GM21825 (cell line): ENCODE measurements around the gene POLR2F.
"Not testable (repeated sequence)": the region's sequence is repeated elsewhere in the genome, so short reads cannot be mapped to it uniquely, and the experiment has no call there.

Experiments
- ATAC-seq: cut with Tn5 transposase; IDR thresholded peaks from one replicate; pipeline ENCODE4 v1.9.1; 2021; ENCODE audit warnings: mild to moderate bottlenecking, moderate library complexity; ENCODE audit not compliant: unreplicated experiment

The POLR2F gene

DNA sequence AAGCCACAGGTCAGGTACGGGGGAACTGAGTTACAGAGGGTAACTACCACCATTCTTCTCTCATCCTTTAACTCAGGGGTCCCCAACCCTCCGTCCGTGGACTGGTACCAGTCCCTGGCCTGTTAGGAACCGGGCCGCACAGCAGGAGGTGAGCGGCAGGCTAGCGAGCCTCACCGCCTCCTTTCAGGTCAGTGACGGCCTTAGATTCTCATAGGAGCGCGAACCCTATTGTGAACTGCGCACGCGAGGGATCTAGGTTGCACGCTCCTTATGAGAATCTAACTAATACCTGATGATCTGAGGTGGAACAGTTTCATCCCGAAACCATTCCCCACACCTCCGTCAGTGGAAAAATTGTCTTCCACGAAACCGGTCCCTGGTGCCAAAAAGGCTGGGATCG, 870 bp upstream of the POLR2F start:
- ATAC-seq = not testable (repeated sequence)

DNA sequence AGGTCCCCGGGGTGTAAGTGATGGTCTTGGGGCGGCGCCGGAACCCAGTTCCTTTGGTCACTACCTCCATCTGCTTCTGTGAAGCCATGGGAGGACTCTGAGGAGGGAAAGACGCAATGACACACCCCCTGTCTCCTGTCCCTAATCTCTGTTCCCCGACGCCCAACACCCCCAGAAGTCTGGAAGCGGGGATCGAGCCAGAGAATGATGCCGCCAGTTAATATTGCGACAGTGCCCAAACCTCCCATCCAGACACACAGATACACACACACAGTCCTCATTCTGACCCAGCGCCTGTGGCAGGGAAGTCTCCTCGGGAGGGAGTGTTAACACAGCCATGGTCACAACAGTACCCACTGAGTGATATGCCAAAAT, 450 bp upstream of the POLR2F start:
- ATAC-seq = no peak

DNA sequence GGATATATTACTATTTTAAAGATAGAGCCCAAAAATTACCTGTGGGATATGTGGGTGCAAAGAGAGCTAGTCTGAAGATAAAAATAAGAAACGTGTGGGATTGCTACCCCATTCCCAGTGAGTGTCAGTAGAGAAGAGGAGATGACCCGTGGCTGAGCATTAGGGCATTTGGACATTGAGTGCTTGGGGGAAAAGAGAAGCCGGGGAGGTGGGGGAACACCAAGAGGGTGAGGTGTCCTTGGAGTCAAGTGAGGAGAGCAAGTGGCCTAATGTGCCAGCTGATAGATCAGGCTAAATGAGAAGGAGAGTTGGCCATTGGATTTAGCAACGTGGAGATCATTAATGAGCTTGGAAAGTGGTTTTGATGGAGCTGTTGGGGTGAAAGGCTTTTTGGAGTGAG, 1.2 kb downstream of the POLR2F start:
- no peak for ATAC-seq

DNA sequence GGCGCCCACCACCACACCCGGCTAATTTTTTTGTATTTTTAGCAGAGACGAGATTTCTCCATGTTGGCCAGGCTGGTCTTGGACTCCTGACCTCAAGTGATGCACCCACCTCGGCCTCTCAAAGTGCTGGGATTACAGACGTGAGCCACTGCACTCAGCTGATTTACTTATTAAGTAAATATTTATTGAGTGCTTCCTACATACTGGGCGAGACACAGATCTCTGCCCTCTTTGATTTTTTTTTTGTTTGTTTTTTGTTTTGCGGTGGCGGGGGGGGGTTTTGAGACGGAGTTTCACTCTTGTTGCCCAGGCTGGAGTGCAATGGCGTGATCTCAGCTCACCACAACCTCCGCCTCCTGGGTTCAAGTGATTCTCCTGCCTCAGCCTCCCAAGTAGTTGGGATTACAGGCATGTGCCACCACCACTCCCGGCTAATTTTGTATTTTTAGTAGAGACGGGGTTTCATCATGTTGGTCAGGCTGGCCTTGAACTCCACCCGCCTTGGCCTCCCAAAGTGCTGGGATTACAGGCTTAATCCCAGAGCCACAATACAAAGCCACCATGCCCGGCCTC, 2.4 kb downstream of the POLR2F start:
- ATAC-seq = not testable (repeated sequence)

DNA sequence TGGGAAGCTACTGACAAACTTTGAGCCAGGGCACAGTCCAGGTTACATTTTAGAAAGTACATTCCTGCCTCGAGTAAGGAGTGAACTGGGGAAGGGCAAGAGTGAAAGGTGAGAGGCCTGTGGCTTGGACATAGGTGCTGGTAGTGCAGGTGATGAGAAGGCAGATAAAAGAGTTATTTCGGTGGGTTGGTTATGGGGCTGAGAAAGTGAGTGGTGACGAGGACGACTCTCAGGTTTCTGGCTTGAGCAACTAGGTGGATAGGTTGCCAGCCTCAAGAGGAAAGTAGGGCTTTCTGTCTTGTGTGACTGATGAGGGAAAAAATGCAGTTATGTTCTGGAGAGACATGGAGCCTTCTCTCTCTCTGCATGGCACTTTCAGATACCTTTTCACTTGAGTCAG, 3.7 kb downstream of the POLR2F start:
- no peak for ATAC-seq

DNA sequence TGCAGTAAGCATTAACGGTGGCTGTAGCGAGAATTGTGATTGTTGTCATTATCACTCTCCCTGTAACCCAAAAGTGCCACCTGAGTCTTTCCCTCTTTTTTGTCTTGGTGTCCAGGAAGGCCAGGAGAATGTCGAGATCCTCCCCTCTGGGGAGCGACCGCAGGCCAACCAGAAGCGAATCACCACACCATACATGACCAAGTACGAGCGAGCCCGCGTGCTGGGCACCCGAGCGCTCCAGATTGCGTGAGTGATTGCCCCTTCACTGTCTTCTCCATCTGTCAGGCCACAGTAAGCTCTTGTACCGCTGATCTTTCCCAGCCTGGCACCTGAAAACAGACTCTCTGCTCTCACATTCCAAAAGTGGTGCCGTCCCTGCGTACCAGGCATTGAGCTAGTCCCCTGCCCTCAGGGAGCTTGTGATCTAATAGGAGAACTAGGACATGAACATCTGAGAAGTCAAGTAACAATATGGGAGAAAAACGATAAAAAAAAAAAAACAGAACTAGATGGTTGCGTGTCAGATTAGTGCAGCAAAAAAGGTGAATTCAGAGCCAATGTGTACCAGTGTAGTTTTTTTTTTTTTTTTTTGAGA, 5.8 kb downstream of the POLR2F start:
- no peak for ATAC-seq

DNA sequence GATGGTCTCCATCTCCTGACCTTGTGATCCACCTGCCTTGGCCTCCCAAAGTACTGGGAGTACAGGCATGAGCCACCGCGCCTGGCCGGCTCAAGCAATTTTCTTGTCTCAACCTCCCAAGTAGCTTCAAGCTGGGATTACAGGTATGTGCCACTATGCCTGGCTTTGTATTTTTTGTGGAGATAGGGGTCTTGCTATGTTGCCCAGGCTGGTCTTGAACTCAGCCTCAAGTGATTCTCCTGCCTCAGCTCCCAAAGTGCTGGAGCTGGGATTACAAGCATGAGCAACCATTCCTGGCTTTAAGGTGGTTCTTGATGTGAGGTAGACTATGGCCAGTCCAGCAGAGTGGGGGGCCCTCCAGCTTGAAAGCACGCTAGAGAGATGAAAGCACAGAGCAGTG, 7.6 kb downstream of the POLR2F start:
- no peak for ATAC-seq

DNA sequence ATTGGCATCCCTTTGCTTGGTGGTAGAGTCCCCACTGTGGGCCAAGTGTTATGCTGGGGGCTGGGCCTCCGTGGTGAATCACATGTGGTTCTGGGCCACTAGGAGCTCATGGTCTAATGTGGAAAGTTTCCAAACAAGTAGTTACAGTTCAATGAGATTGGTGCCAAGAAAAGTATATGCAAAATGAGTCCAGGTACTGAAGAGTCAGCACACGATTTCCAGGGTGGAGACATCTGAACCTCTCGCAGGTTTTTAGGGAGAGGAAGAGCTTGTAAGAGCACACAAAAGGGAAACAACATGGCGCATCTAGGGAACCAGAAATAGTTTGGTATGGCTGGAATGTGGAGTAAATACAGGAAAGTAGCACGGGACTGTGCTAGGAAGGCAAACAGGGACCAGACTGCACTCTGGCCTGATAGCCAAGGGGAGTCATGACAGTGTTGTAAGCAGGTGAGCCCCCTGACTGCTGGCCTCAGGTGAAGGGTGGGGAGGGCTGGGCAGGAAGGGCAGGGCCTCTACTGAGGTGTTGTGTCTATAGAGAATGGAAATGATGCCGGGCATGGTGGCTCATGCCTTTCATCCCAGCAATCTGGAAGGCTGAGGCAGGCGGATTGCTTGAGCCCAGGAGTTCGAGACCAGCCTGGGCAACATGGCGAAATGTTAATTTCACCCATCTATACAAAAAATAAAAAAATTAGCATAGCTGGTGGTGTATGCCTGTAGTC, 12.6 kb downstream of the POLR2F start:
- ATAC-seq = no peak

DNA sequence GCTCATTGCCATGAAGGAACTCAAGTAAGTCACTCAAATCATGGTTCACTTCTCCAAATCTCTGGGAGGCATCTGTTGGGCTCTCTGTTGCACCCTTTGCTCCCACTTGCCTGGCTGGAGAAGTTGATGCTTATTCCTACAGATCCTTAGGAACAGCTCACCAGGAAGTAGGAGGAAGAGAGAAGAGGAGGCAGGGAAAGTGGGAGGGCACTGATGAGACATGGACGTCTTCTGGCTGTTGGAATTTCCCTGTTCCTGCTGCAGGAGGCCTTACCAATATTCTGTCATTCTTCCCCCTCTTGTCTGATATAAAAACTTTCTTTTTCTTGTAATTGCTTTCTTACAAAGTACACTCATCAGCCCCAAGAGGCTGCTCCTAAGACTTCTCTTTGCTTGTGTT, 13.6 kb downstream of the POLR2F start:
- ATAC-seq = no peak

DNA sequence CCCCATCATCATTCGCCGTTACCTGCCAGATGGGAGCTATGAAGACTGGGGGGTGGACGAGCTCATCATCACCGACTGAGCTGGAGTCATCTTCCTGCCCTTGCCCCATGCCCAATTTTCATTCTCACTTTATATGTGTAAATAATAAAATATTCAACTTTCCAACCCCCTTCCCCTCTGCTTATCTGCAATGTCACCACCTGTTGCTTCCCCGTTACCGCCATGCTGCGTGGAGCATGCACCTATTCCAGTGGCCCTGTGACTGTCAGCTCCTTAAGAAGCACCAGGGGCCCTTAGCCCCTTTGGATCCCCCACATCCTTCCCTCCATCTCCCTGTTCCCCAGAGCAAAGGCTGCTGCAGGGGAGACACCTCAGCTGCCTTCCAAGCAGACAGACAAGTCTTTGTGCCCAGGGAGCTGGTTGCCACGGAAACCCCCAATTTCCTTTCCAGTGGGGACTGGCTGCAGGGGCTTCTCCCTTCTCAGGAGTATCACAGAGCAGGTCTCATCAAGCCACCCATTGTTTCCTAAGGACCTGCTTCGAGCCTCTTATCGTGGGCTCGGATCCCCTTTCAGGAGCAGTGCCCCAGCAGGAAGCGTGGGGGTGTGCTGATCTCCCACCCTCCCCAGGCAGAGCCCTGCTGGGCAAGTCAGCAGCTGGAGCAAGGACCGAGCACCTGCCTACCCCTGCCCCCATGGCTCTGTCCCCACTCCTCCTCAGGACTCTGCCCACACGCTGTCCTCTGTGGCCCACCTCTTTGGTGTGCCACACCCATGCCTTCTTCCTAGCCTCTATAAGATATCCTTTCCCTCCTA, 14.3 kb downstream of the POLR2F start:
- ATAC-seq = no peak

DNA sequence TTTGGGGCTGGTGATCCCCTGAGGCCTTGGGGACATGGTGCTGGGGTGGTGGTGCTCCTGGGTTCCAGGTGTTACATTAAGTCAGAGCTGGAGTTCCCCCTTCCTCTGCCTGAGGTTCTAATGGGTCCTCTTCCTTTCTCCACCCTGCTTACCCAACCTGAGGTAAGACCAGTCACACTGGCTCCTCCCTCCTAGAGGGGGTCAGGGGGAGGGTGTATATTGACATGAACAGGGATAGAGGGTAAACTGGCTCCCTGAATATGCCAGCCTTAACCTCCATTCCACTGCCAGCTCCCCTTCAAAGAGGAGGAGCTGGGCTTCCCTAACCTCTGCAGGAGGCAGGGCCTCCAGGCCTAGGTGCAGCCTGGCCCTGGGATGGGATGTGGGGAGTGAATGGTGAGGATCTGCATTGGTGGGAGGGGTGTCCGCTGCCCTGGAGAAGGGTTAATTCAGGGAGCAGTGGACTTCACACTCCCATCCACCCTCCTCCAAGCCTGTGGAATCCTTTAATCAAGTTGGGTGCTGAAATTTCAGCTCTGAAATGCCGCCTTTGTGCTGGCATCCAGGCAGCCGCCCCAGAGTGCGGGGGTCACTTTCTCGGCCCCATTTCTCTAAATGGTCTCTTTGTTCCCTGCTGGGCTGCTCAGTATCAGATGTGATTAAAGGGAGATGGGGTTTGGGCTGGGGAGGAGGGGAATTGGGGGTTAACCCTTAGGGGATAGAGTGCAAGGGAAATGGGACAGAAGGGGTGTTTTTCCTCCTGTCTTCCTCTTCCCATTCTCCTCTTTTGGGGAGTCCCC, 15.2 kb downstream of the POLR2F start:
- no peak for ATAC-seq

DNA sequence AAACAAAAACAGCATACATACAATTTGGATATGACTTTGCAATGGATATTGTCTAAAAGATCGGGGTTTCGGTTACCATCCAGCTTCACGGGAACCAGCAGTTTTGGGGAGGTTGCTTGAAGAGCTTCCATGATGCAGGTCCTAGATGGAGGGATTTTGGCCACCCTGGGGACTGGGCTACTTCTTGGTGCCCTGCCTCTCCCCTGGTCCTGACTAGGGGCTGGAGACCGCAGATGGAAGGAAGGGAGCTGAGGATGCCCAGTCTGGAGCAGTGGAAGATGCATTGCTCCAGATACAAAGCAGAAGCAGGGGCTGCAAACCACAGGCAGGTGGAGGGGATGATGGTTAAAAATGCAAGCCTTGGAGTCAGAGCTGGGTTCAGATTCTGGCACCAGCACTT, 17.4 kb downstream of the POLR2F start:
- ATAC-seq = no peak

DNA sequence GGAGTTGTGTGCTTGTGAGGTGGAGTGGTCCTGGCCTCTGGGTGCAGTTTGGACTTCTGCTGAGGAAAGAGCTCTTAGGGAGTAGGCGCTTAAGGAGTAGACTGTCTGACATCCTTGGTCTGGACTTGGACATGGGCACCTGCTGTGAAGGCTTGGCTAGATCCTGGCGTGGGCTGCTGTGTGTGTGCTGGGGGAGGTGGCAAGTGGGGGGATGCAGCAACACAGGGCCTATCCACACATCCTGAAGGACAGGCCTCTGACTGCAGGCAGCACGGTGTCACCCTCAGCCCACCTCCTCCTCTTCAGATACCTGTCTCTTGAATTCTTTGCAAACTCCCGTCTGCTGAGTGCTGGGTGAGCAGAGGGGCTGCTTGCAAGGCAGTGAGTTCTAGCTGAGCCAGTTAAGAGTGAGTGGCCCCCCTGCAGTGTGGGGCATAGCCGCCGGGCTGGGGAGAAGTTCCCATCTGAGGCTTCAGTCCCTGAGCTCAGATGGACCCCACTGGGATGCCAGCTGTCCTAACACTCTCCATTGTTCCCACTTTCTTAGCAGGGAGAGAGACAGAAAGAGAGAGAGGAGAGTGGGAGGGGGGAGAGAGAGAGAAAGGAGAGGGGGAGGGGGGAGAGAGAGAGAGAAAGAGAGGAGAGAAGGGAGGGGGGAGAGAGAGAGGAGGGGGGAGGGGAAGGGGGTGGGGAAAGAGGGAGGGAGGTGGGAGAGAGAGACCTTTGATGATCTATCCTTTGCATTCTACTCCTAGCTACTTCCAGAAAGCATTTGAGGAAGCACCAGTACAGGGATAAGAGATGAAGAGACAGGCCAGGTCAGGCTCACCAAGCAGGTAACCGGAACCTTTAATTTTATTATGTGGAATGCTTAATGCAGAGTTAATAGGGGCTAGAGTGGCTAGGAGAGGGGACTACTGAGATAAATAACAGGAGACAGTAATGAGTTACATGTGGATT, 18.3 kb downstream of the POLR2F start:
- no peak for ATAC-seq

DNA sequence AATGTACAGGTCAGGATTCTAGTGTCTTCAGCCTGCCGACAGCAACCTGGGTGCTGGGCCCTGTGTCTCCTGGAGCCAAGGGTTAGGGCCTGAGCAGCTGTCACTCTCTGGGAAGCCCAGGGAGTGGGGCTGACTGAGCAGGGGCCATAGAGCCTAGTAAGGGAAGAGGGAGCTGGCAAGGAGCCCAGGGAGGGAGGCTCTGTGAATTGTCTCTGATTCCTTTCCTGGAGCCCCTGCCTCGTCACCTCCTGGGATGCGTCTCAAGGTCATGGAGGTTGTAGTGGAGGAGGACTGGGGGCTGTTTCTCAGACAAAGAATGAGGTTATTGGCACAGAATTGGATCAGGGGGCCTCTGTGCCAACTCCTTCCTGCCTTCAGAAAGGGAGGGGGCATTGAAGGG, 19.0 kb downstream of the POLR2F start:
- ATAC-seq = no peak

DNA sequence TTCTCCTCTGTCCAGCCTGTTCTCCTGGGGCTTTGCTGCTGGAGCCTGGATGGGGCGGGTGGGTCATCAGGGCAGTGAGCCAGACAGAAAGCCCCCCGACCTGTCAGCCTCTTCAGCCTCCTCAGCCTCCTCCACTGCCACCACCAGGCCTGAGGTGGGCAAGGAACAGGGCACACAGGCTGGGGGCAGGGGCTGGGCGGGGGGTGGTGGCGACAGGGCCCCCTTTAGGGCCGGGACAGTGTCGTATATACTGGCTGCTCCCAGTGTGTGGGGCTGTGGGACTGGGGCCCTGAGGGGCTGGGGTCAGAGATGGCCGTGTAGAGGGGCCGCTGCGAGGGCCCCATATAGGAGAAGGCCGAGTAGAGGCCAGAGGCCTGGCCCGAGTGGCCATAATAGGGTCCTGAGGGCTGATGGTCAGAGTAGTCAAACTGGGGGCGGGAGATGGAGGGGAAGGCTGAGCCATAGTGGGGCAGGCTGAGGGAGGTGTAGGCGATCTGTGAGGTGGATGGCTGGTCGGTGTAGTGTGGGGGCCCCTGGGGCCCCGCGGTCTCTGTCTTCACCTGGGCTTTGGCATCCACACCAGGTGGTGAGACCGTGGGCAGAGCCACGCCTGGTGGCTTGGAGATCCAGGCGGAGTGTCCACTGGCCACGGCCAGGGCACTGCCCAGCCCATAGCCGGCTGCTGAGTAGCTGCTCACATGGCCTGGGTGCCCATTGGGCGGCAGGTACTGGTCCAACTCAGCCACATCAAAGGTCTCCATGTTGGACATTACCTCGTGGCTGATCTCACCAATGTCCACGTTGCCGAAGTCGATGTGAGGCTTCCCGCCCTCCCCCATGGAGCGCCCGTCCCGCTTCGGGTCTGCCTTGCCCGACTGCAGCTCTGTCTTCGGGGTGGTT, 20.0 kb downstream of the POLR2F start:
- no peak for ATAC-seq

DNA sequence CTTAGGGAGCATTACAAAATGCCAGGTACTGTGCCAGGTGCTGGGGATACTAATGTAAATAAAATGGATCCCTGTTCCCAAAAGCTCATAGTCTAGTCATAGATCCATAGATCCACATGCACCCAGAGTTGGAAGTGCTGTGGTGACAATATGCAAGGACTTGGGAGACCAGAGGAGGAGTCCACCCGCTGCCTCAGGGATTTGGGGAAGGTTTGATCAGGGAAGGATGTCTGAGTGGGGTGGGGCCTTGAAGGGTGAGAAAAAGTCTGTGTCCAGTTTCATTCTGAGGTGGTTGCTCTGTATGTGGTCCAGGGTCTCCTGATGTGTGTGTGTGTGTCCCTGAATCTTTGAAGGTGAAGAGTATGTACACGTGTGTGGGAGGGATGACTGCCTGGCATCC, 21.7 kb downstream of the POLR2F start:
- ATAC-seq = no peak

DNA sequence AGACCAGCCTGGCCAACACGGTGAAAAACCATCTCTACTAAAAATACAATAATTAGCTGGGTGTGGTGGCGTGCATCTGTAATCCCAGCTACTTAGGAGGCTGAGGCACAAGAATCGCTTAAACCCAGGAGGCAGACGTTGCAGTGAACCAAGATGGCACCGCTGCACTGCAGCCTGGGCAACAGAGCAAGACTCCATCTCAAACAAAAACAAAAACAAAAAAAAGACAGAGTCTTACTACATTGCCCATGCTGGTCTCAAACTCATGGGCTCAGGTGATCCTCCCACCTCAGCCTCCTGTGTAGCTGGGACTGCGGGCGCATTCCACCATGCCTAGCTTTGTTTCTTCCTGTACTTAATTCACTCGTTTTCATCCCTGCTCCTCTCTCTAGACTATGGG, 22.5 kb downstream of the POLR2F start:
- ATAC-seq = not testable (repeated sequence)

DNA sequence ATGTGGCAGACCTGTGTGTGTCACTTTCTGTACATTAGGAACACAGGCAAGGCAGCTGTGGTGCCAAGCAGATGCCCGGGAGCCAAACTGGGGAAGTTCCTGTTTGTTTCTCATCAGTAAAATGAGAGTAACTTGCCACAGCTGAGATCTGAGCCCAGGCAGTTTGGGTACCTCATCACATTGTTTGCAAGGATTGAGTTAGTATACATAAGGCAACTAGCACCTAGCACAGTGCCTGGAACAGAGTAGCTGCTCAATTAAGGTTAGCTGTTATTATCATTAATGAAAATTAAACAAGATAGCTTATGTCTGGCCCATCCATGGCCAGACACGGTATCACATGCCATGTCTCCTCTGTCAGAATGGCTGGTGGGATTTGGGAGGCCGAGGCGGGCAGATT, 23.0 kb downstream of the POLR2F start:
- ATAC-seq = no peak

DNA sequence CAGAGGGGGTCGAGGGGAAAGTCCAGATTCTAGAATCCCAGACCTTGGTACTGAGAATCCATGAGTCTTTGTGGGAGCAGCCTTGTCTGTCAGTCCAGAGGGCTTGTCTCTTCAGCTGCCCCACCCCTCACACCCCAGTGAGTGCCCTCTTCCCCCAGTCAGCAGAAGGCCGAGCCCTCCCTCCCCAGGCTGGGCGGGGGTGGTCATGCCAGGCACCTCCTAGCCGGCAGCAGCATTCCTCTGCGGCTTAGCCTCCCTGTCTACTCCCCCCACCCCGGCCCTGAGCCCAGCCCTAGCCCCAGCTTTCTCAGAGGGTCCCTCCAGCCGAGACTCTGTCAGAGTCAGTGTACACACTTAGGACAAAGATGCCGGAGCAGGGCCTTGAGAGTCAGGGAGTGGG, 26.3 kb downstream of the POLR2F start:
- ATAC-seq = no peak
